Psoas muscle (tissue), 8 donors: ENCODE measurements around the gene EIF2S2. TPM values are rescaled to one million over a fixed set of nuclear protein-coding genes. Genes with fewer than 3 reads are reported as not detected.

Experiments
- ATAC-seq, 4 donors: fragments of 200-7000 bp; cut with Tn5 transposase; one replicate each; pipeline ENCODE4 v1.9.1; 2020; ENCODE audit warnings: moderate library complexity in 3 of 4, mild to moderate bottlenecking in 2 of 4
- DNase-seq, 2 donors: peaks; one replicate each; pipeline ENCODE4 v3.0.0-alpha.2; 2020
- H3K27ac ChIP-seq: fragments of 200-600 bp; one replicate; pipeline ENCODE4 v1.8.0; 2022
- H3K27me3 ChIP-seq, 3 donors: fragments of 200-600 bp in 1 of 3; one replicate each; pipeline versions ENCODE4 v1.6.1 to v1.8.0; 2013 to 2022; ENCODE audit warnings: low read length in 2 of 3, mild to moderate bottlenecking in 2 of 3, moderate library complexity in 1 of 3; ENCODE audit not compliant: insufficient read depth in 3 of 3
- H3K36me3 ChIP-seq, 2 donors: fragments of 200-600 bp in 1 of 2; one replicate each; pipeline versions ENCODE4 v1.6.1 to v1.8.0; 2013 to 2022; ENCODE audit warnings: low read depth in 1 of 2, mild to moderate bottlenecking in 1 of 2, moderate library complexity in 1 of 2; ENCODE audit not compliant: insufficient read depth in 1 of 2
- H3K4me1 ChIP-seq: fragments of 200-600 bp; one replicate; pipeline ENCODE4 v1.8.0; 2022
- H3K4me3 ChIP-seq: fragments of 200-600 bp; one replicate; pipeline ENCODE4 v1.8.0; 2022; ENCODE audit warnings: mild to moderate bottlenecking
- H3K9me3 ChIP-seq: fragments of 200-600 bp; one replicate; pipeline ENCODE4 v1.8.0; 2022
- CTCF ChIP-seq: fragments of 200-600 bp; IDR thresholded peaks from one replicate; pipeline ENCODE4 v1.8.0; 2022; ENCODE audit warnings: antibody characterized with exemption
- WGBS, 3 donors: extraction: QIAGEN DNeasy Blood & Tissue Kit; methylation state at CpG; one replicate each; pipeline versions ENCODE4 v1.1.6 to v1.1.7; 2013; 5-methylcytosine and 5-hydroxymethylcytosine counted together
- intact Hi-C, 2 donors: fragments of 100-400 bp; cut with DNase I; formaldehyde crosslinking; loops; one replicate each; pipeline versions ENCODE4 v1.11.0 to v1.14.2; 2022
- polyA plus RNA-seq, 3 donors: library from polyadenylated mRNA; stranded (reverse); fragments of 200-250 nt; gene quantifications; one replicate each; pipeline ENCODE4 v1.2.3, GENCODE V29; 2013
- total RNA-seq, 4 donors: library from RNA; stranded (reverse); fragmentation: NEBNext Ultra II Directional in 2 of 4; extraction: Animal tissue kit (Norgen Biotek cat#: 25700) in 2 of 4; gene quantifications; one replicate each; pipeline versions ENCODE4 v1.2.1 to v1.2.4, GENCODE V29; 2021 to 2023
- donor health status: healthy with polysubstance abuse.
- donor health status: DM: no; HTN: no; CAD: no; lungs with moderate emphysema.
- donor health status: Bipolar disorder and iron deficiency.
- donor health status: healthy.
- donor health status: DM: yes; HTN: yes; CAD: no.
- donor health status: DM: no; HTN: no; CAD: no.
- donor health status: DM: no; HTN: no; CAD: no.
- donor health status: DM: yes; HTN: yes; CAD: no.

EIF2S2 gene
- total and polyA plus RNA-seq, 7 donors, result 49.4 to 219 (median 88.9) TPM

GRCh38 chr20:34104059-34104458 is 8.0 kb downstream of the EIF2S2 start:
- H3K9me3 ChIP-seq, result no peaks in the 10 kb centered on the region
- DNase-seq (no peak), ATAC-seq (no peak)
- H3K27ac ChIP-seq, result no peak overlapping the region
- TF ChIP-seq CTCF, result no peak
- H3K4me3 ChIP-seq, result no peak overlapping the region
- intact Hi-C loops, result no loop called here
- peaks cover 28 to 76% of the 10 kb centered on the region in 2 donors for H3K36me3 ChIP-seq
- H3K4me1 ChIP-seq, result peaks cover 17% of the 10 kb centered on the region
- WGBS, 3 donors, result 90 to 94% (median 94%) methylated on average over 3 of the region's 3 CpGs
- H3K27me3 ChIP-seq, result no peaks in the 10 kb centered on the region

GRCh38 chr20:34102342-34102741 is 9.7 kb downstream of the EIF2S2 start:
- intact Hi-C loops, result no loop called here
- Histone ChIP-seq H3K36me3 (peaks cover 28 to 88% of the 10 kb centered on the region in 2 donors), H3K27me3 (no peaks in the 10 kb centered on the region), H3K27ac (no peak overlapping the region), H3K9me3 (no peaks in the 10 kb centered on the region), H3K4me3 (no peak overlapping the region), H3K4me1 (peaks cover 2% of the 10 kb centered on the region)
- DNase-seq, result no peak
- no peak for TF ChIP-seq CTCF
- WGBS, 3 donors, result 97 to 100% (median 99%) methylated on average over 2 of the region's 2 CpGs
- no peak for ATAC-seq

GRCh38 chr20:34100576-34100975 is 11.5 kb downstream of the EIF2S2 start:
- Histone ChIP-seq H3K27me3 (no peaks in the 10 kb centered on the region), H3K4me1 (peaks cover 3% of the 10 kb centered on the region), H3K4me3 (no peak overlapping the region), H3K27ac (no peak overlapping the region), H3K36me3 (peaks cover 33 to 100% of the 10 kb centered on the region in 2 donors), H3K9me3 (no peaks in the 10 kb centered on the region)
- intact Hi-C loops, result no loop called here
- no peak for DNase-seq
- no peak for TF ChIP-seq CTCF
- ATAC-seq, result no peak
- WGBS, 3 donors, result 77 to 82% (median 78%) methylated on average over 3 of the region's 3 CpGs

- no peak for TF ChIP-seq CTCF
- DNase-seq (no peak), ATAC-seq (no peak)
- Histone ChIP-seq H3K36me3 (peaks cover 31 to 100% of the 10 kb centered on the region in 2 donors), H3K9me3 (no peaks in the 10 kb centered on the region), H3K27ac (no peak overlapping the region), H3K4me3 (no peak overlapping the region), H3K4me1 (peaks cover 3% of the 10 kb centered on the region), H3K27me3 (no peaks in the 10 kb centered on the region)
- intact Hi-C loops, result no loop called here
- 81 to 85% (median 83%) methylated on average over 5 of the region's 5 CpGs for WGBS, 3 donors
These were observed 12.4 kb downstream of the EIF2S2 start for GRCh38 chr20:34099675-34100074.

GRCh38 chr20:34098570-34098969 is 13.5 kb downstream of the EIF2S2 start:
- TF ChIP-seq CTCF, result no peak
- H3K4me1 ChIP-seq, result peaks cover 3% of the 10 kb centered on the region
- no peak overlapping the region for H3K4me3 ChIP-seq
- H3K27me3 ChIP-seq, result no peaks in the 10 kb centered on the region
- DNase-seq, result no peak
- no peaks in the 10 kb centered on the region for H3K9me3 ChIP-seq
- peaks cover 26 to 100% of the 10 kb centered on the region in 2 donors for H3K36me3 ChIP-seq
- no peak for ATAC-seq
- no peak overlapping the region for H3K27ac ChIP-seq
- 76 to 90% (median 83%) methylated on average over 3 of the region's 3 CpGs for WGBS, 3 donors
- intact Hi-C loops, result no loop called here
